GM19328 (cell line): ENCODE results near the gene STAT6.
"Not testable (repeated sequence)": the region's sequence is repeated elsewhere in the genome, so short reads cannot be mapped to it uniquely, and the experiment has no call there.

Source experiments
- ATAC-seq: cut with Tn5 transposase; IDR thresholded peaks from one replicate; pipeline ENCODE4 v1.9.1; 2021; ENCODE audit warnings: mild to moderate bottlenecking, moderate library complexity; ENCODE audit not compliant: unreplicated experiment

Gene STAT6

GRCh38 chr12:57090924-57091637 lies 20.1 kb downstream of the STAT6 start:
- ATAC-seq, result no peak

- ATAC-seq, result no peak
These were observed 20.7 kb downstream of the STAT6 start for GRCh38 chr12:57090490-57090889.

- no peak for ATAC-seq
These were observed 21.6 kb downstream of the STAT6 start for GRCh38 chr12:57089271-57090245.

GRCh38 chr12:57088354-57089270 lies 22.6 kb downstream of the STAT6 start, which contains the start of gene NAB2:
Gene NAB2 (plus strand): TSS chr12:57089114. CDS start chr12:57089272, 158 bp downstream.
- peak; percentile 52 for ATAC-seq

- peak; percentile 29 for ATAC-seq
These were observed 23.3 kb downstream of the STAT6 start for GRCh38 chr12:57087691-57088353.

GRCh38 chr12:57087010-57087690 lies 24.0 kb downstream of the STAT6 start:
- ATAC-seq, result peak; percentile 30

GRCh38 chr12:57086493-57087009 lies 24.6 kb downstream of the STAT6 start:
- ATAC-seq, result no peak

- no peak for ATAC-seq
These were observed 25.1 kb downstream of the STAT6 start for GRCh38 chr12:57085999-57086492.

GRCh38 chr12:57080855-57081254 lies 30.3 kb downstream of the STAT6 start:
- ATAC-seq, result no peak

GRCh38 chr12:57079821-57080220 lies 31.3 kb downstream of the STAT6 start:
- ATAC-seq, result no peak

GRCh38 chr12:57078519-57079404 lies 32.4 kb downstream of the STAT6 start, which contains the start of gene NEMP1:
Gene NEMP1 (minus strand): TSS chr12:57078791. CDS start chr12:57078745, 46 bp downstream.
- ATAC-seq, result peak; percentile 96

- ATAC-seq, result not testable (repeated sequence)
These were observed 37.4 kb downstream of the STAT6 start for GRCh38 chr12:57073566-57074450.

- no peak for ATAC-seq
These were observed 38.5 kb downstream of the STAT6 start for GRCh38 chr12:57072661-57073060.

GRCh38 chr12:57069523-57069922 lies 41.6 kb downstream of the STAT6 start:
- ATAC-seq, result no peak

GRCh38 chr12:57066245-57066644 lies 44.9 kb downstream of the STAT6 start:
- ATAC-seq, result no peak

GRCh38 chr12:57063991-57064685 lies 47.0 kb downstream of the STAT6 start:
- no peak for ATAC-seq
